ENCODE data around the gene KRTAP6-2.

Gene KRTAP6-2

GRCh38 chr21:30598802-30599201 lies at the start of gene KRTAP6-2:
TSS of gene KRTAP6-2 (minus strand) at chr21:30598902. CDS start at chr21:30598874, 28 bp downstream.
- DNase-seq, result no peak

- no peak for DNase-seq
Measured at GRCh38 chr21:30646904-30647414, 48.3 kb upstream of the KRTAP6-2 start.

- no peak for DNase-seq
Measured at GRCh38 chr21:30642564-30642963, 43.9 kb upstream of the KRTAP6-2 start, which contains the start of gene KRTAP20-3. TSS of gene KRTAP20-3 (plus strand) at chr21:30642864.

- DNase-seq, result no peak
Measured at GRCh38 chr21:30638686-30639085, 40.0 kb upstream of the KRTAP6-2 start.

- no peak for DNase-seq
Measured at GRCh38 chr21:30634906-30635305, 36.2 kb upstream of the KRTAP6-2 start, which contains the start of gene KRTAP20-2. TSS of gene KRTAP20-2 (plus strand) at chr21:30635206. CDS start at chr21:30635264, 58 bp downstream.

DNA sequence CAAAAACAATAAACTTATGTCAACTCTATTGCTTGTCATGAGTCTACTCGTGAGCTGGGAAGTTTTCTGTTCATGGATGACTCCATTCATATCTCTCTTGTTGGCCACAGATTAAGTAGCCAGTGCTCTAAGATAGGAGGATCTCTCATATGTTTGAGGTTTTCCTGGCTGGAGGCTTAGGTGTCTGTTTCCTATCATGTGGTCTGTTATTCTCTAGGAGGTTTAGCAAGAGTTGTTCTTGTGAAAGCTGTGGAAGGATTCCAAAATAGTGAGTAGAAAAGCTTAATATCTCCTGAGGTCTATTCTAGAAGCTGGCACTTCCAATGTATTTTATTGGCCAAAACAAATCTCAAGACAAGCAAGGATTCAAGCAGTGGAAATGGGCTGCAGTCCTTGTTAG lies 30.5 kb upstream of the KRTAP6-2 start:
- DNase-seq, result no peak

- no peak for DNase-seq
Measured at GRCh38 chr21:30628109-30628508, 29.4 kb upstream of the KRTAP6-2 start.

GRCh38 chr21:30625449-30626165 lies 26.9 kb upstream of the KRTAP6-2 start:
- DNase-seq, result no peak

DNA sequence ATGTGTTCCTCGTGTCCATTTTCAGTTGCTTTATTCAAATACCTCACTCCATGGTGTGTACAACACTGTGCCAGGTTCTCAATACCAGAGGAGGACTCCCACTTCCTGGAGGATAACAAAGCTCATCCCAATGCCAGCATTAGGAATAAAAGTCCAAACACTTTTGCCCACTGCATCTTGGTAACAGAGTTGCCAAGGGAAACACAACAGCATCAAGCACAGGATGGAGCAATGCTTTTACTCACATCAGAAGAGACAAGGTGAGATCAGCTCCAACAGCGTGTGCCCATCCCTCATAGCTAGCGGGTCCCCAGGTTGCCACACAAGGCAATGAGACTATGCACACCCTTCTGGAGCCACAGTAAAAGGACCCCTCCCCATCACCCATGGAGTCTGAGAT lies 24.7 kb upstream of the KRTAP6-2 start:
- DNase-seq, result no peak

- no peak for DNase-seq
Measured at GRCh38 chr21:30620522-30620921, 21.8 kb upstream of the KRTAP6-2 start, which contains the start of gene KRTAP20-4. TSS of gene KRTAP20-4 (plus strand) at chr21:30620627.

- no peak for DNase-seq
Measured at GRCh38 chr21:30620080-30620479, 21.4 kb upstream of the KRTAP6-2 start.

- DNase-seq, result no peak
Measured at GRCh38 chr21:30616125-30616524, 17.4 kb upstream of the KRTAP6-2 start, which contains the start of gene KRTAP20-1. TSS of gene KRTAP20-1 (plus strand) at chr21:30616425. CDS start at chr21:30616455, 30 bp downstream.

- no peak for DNase-seq
Measured at GRCh38 chr21:30615199-30615598, 16.5 kb upstream of the KRTAP6-2 start.

GRCh38 chr21:30613836-30614235 lies 15.1 kb upstream of the KRTAP6-2 start, which contains the start of gene KRTAP6-1:
TSS of gene KRTAP6-1 (minus strand) at chr21:30613930. CDS start at chr21:30613904, 26 bp downstream.
- no peak for DNase-seq

- DNase-seq, result no peak
Measured at GRCh38 chr21:30612132-30612531, 13.4 kb upstream of the KRTAP6-2 start.

GRCh38 chr21:30605968-30606367 lies 7.3 kb upstream of the KRTAP6-2 start:
- no peak for DNase-seq

DNA sequence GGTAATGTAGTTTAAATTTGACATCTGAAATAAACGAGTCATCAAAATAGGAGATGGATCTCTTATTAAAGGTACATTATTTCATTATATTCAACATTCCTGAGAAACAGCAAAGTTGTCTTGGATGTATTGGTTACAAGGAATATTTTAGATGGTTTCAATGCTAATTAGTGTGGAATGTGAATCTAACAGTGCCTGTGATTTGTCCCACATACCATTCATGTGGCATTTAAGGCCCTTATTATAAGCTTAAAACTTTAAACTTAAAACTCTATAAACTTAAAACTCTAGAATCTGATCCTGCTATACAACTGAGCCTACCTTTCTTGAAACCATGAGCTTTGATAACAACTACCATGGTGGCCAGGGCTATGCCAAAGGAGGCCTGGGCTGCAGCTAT lies 2.1 kb upstream of the KRTAP6-2 start, which contains the start of gene KRTAP22-1:
KRTAP22-1 (plus strand) TSS at position 301 of the 400 bp plus-strand sequence.
- no peak for DNase-seq

GRCh38 chr21:30592140-30592539 lies 6.6 kb downstream of the KRTAP6-2 start, which contains the start of gene KRTAP6-3:
TSS of gene KRTAP6-3 (plus strand) at chr21:30592440. CDS start at chr21:30592446, 6 bp downstream.
- DNase-seq, result no peak

GRCh38 chr21:30590297-30590696 lies 8.4 kb downstream of the KRTAP6-2 start, which contains the start of gene KRTAP22-2:
TSS of gene KRTAP22-2 (minus strand) at chr21:30590397.
- DNase-seq, result no peak

- no peak for DNase-seq
Measured at GRCh38 chr21:30582870-30583269, 15.8 kb downstream of the KRTAP6-2 start.

DNA sequence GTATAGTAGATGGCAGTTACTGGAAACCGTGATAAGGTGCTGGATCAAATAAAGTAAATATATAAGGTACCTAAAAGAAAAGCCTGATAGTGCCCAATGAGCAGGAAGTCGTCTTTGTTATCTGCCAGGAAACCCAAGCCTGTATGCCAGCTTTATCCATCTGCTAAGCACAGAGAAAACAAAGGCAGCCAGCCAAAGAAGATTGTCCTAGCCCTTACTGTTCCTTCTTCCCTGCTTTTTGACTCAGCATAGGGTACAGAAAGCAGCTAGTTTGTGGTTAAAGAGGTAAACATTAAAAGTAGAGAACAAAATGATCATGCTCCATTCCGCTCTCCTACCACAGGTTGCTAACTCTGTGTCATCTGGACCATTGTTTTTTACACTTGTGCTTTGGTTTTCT lies 18.6 kb downstream of the KRTAP6-2 start:
- no peak for DNase-seq

DNA sequence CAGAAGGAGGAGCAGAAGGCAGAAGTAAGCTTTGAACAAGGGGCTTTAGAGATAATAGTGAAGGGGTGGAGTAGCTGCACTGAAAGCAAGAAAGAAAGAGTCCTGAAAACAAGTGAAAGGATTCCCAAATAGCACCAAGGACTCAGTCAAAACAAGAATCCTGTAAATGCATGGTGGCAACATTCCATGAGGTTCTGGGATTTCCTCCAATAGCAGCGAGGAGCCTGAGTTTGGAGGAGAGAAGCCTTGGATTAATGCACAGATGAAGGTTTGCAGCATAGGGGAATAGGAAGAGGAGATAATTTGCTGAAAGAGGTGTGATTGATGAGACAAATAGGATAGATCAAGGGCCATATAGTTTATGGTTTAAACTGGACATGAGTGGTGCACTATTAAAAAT lies 19.4 kb downstream of the KRTAP6-2 start:
- DNase-seq, result no peak

GRCh38 chr21:30577766-30578165 lies 20.9 kb downstream of the KRTAP6-2 start:
- no peak for DNase-seq

GRCh38 chr21:30567617-30568016 lies 31.1 kb downstream of the KRTAP6-2 start:
- no peak for DNase-seq
